HFF-Myc (cell line): ENCODE results near the gene LIN7B.
"Not testable (repeated sequence)": the region's sequence is repeated elsewhere in the genome, so short reads cannot be mapped to it uniquely, and the experiment has no call there.

ENCODE experiments used
- DNase-seq: peaks from one replicate; pipeline ENCODE4 v3.0.0-alpha.2; 2011; ENCODE audit warnings: low read depth; ENCODE audit errors: extremely low read depth
- H3K4me3 ChIP-seq: replicated peaks from 2 replicates; pipeline ENCODE4 v1.5.1; 2011; ENCODE audit warnings: low read depth, mild to moderate bottlenecking, control low read depth, low read length
- CTCF ChIP-seq: IDR thresholded peaks from 2 replicates; pipeline ENCODE4 v1.5.1; 2012; ENCODE audit warnings: mild to moderate bottlenecking, low read depth, low read length, control low read depth; ENCODE audit errors: missing control alignments

The LIN7B gene

DNA sequence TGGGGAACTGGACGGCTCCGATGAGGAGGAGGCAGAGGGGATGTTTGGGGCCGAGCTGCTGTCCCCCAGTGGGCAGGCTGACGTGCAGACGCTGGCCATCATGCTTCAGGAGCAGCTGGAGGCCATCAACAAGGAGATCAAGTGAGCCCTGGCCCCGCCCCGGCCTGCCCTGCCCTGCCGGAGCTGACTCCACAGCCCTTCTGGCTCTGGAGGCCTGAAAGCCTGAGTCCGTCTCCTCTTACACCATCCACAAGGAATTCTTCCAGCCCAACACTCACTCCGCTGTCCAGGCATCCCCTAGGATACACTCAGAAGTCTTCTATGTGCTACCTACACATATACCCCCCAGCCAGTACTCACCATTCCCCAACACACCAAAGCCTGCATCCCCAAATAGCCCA, 22.6 kb downstream of the LIN7B start:
- H3K4me3 ChIP-seq: no peak overlapping the region
- no peak for TF ChIP-seq CTCF

DNA sequence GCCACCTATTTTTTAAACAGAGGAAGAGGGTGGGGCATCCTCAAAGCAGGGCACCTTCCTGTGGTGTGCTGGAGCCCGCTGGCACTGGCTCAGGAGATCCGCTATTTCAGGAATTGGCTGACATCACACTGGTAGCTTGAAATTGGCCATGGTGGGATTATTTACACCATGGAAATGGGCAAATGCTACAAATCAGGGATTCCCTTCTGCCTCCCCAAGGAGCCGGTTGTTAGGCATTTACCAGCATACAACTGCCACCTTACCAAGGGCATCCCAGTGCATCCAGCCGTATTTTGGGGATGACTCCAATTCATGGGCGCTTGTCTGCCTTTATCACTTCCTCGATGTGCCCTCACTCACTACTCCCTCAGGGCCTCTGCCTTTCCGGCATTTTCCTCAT, 26.8 kb downstream of the LIN7B start:
- no peak for TF ChIP-seq CTCF
- no peak overlapping the region for H3K4me3 ChIP-seq

More for the DNA sequence above, 22.6 kb downstream of the LIN7B start:
- no peak for DNase-seq

DNA sequence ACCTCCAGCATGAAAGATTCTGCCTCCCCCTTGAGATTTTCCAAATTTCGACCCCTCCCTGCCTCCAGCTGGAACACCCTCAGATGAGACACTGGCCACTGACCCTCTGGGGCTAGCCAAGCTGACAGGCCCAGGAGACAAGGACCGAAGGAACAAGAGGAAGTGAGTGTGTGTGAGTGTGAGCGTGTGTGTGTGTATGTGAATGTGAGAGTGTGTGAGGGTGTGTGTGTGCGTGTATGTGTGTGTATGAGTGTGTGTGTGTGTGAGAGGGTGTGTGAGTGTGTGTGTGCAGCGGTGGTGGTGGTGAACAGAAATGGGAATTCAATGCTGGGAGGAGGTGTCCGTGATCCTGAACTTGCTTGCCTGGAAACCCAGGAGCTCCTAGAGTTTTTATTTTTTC, 27.2 kb downstream of the LIN7B start:
- H3K4me3 ChIP-seq: no peak overlapping the region
- TF ChIP-seq CTCF: no peak
- DNase-seq: no peak

More for the DNA sequence above, 26.8 kb downstream of the LIN7B start:
- DNase-seq: no peak

GRCh38 chr19:49142866-49143335, 28.7 kb downstream of the LIN7B start:
- no peak for DNase-seq
- peak overlapping the region; percentile 54 for H3K4me3 ChIP-seq
- no peak for TF ChIP-seq CTCF

DNA sequence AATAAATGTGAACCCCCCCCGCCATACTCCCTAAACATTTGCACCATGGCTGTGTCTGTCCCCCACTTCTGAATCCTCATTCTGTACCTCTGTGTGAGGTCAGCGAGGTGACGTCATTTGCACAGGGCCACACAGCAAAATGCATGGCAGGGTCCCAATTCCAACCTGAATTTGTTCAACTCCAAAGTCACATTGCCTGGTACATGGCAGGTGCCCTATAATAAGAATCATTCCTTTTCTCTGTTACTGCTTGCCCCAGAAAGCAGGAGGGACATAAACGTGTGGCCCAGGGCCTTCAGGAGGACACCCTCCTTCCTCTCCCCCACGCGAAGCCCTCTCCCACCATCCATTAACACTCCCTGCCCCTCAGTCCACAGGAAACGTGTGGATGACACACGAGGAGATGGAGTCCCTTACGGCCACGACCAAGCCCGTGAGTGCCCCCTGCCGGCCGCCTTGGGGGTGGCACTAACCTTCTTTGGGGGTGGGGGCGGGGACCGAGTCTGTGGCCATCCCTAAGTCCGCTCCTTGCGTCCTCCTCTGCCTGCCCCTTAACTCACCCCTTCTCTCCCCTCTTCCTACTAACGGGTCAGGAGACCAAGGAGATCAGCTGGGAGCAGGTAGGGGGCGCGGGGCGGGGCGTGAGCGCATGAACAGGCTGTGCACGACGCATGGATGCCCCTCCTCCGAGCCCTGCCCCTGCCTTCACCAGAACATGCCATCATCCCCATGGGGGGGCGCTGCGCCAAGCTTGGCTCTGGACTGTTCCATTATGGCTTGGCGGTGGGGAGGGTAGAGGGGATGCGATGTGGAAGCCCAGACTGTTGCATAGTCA, 31.6 kb downstream of the LIN7B start:
- H3K4me3 ChIP-seq: no peak overlapping the region
- peak; percentile 84 for TF ChIP-seq CTCF
- no peak for DNase-seq

GRCh38 chr19:49146408-49146770, 32.2 kb downstream of the LIN7B start:
- not testable (repeated sequence) for DNase-seq, H3K4me3 ChIP-seq

DNA sequence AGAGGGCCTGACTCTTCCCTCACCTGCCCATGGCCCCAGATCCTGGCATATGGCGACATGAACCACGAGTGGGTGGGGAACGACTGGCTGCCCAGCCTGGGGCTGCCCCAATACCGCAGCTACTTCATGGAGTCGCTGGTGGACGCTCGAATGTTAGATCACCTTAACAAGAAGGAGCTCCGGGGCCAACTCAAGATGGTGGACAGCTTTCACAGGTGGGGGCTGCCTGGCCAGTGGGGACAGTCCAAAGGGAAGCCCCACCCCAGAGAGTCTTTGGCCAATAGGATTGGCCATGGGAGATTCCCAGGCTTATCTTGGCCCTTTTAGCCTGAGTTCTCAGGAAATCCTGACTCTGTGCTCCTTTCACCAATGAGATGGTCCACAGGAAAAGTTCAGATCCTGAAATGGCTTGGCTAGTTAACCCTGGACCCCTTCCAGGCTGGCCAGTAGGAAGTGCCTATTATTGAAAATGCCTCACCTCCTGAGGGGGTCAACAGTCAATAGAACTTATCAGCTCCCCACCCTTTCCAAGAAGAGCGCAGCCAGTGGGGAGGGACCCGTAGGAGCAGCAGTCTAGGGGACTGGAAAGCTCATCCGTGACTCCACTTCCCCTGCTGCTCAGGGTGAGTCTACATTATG, 34.0 kb downstream of the LIN7B start:
- H3K4me3 ChIP-seq: no peak overlapping the region
- no peak for TF ChIP-seq CTCF

More for the DNA sequence above, 34.0 kb downstream of the LIN7B start:
- DNase-seq: no peak
